ENCODE measurements around the gene CIZ1. TPM values are rescaled to one million over a fixed set of nuclear protein-coding genes. Genes with fewer than 3 reads are reported as not detected.

The CIZ1 gene
- total RNA-seq, 1 donor from 2014 or later: 56.7 TPM

GRCh38 chr9:128148509-128149000 is 42.8 kb downstream of the CIZ1 start:
- no peak for DNase-seq (ENCODE audit: low read depth)
- H3K4me3 ChIP-seq (ENCODE audit: low read depth, low read length): no peak overlapping the region
- TF ChIP-seq CTCF (conservative IDR thresholded peaks at IDR 0.05; ENCODE audit: low read depth, low read length): no peak

- no peak for TF ChIP-seq CTCF (conservative IDR thresholded peaks at IDR 0.05; ENCODE audit: low read depth, low read length)
- H3K4me3 ChIP-seq (ENCODE audit: low read depth, low read length): no peak overlapping the region
- no peak for DNase-seq (ENCODE audit: low read depth)
Measured at GRCh38 chr9:128146591-128147120, 44.7 kb downstream of the CIZ1 start.

GRCh38 chr9:128145951-128146351 is 45.4 kb downstream of the CIZ1 start:
- TF ChIP-seq CTCF (conservative IDR thresholded peaks at IDR 0.05; ENCODE audit: low read depth, low read length): no peak
- DNase-seq (ENCODE audit: low read depth): no peak
- no peak overlapping the region for H3K4me3 ChIP-seq (ENCODE audit: low read depth, low read length)

- no peak overlapping the region for H3K4me3 ChIP-seq (ENCODE audit: low read depth, low read length)
- no peak for DNase-seq (ENCODE audit: low read depth)
- no peak for TF ChIP-seq CTCF (conservative IDR thresholded peaks at IDR 0.05; ENCODE audit: low read depth, low read length)
Measured at GRCh38 chr9:128145536-128145935, 45.8 kb downstream of the CIZ1 start.

- TF ChIP-seq CTCF (conservative IDR thresholded peaks at IDR 0.05; ENCODE audit: low read depth, low read length): no peak
- H3K4me3 ChIP-seq (ENCODE audit: low read depth, low read length): no peak overlapping the region
- DNase-seq (ENCODE audit: low read depth): no peak
Measured at GRCh38 chr9:128144239-128145181, 46.9 kb downstream of the CIZ1 start.

- H3K4me3 ChIP-seq (ENCODE audit: low read depth, low read length): no peak overlapping the region
- TF ChIP-seq CTCF (conservative IDR thresholded peaks at IDR 0.05; ENCODE audit: low read depth, low read length): no peak
- DNase-seq (ENCODE audit: low read depth): no peak
Measured at GRCh38 chr9:128143525-128144238, 47.7 kb downstream of the CIZ1 start.
